HG02981 (cell line): ENCODE measurements around the gene SOX11.

Experiments
- ATAC-seq: cut with Tn5 transposase; IDR thresholded peaks from one replicate; pipeline ENCODE4 v1.9.1; 2021; ENCODE audit warnings: mild to moderate bottlenecking, moderate library complexity; ENCODE audit not compliant: unreplicated experiment

SOX11 gene

DNA sequence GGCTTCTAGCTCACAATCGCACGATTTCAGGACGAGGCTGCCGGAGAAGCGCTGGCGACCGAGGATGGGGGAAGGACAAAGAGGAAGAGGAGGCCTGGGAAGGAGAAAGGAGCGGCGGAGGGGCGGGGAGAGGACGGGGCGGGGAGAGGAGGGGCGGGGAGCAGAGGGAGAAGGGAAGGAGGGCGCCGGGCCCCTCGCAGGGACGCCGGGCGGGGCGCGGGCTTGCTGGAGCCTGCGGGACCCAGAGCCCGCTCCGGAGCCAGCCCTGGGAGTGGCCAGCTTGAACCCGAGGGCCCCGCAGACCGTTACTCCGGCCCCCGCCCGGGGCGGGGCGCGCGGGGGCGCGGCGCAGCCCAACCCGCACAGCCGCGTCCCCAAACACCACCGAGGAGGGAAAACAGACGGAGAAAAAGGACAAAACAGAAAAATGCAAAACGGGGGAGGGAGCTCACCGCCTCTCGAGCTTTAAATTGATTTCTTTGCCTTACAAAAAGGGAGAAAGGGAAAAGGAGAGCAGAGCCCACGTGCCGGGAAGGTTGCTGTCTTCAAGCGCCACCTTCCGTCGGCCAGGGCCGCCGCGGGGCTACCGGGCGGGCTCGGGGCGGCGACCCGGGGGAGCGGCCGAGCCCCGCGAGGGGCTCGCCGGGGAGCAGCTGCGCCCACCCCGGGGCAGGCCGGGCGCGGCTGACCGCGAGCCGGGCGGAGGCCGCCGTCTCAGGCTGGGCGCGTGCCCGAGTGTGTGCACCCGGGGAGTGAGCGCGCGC, 781 bp upstream of the SOX11 start:
- ATAC-seq: no peak

DNA sequence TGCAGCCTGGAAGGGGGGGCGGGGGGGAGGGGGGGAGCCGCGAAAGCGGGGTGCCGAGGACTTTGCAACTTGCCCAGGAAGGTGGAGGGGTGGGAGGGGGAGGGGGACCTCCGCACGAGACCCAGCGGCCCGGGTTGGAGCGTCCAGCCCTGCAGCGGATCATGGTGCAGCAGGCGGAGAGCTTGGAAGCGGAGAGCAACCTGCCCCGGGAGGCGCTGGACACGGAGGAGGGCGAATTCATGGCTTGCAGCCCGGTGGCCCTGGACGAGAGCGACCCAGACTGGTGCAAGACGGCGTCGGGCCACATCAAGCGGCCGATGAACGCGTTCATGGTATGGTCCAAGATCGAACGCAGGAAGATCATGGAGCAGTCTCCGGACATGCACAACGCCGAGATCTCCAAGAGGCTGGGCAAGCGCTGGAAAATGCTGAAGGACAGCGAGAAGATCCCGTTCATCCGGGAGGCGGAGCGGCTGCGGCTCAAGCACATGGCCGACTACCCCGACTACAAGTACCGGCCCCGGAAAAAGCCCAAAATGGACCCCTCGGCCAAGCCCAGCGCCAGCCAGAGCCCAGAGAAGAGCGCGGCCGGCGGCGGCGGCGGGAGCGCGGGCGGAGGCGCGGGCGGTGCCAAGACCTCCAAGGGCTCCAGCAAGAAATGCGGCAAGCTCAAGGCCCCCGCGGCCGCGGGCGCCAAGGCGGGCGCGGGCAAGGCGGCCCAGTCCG, 540 bp downstream of the SOX11 start:
- ATAC-seq: no peak

DNA sequence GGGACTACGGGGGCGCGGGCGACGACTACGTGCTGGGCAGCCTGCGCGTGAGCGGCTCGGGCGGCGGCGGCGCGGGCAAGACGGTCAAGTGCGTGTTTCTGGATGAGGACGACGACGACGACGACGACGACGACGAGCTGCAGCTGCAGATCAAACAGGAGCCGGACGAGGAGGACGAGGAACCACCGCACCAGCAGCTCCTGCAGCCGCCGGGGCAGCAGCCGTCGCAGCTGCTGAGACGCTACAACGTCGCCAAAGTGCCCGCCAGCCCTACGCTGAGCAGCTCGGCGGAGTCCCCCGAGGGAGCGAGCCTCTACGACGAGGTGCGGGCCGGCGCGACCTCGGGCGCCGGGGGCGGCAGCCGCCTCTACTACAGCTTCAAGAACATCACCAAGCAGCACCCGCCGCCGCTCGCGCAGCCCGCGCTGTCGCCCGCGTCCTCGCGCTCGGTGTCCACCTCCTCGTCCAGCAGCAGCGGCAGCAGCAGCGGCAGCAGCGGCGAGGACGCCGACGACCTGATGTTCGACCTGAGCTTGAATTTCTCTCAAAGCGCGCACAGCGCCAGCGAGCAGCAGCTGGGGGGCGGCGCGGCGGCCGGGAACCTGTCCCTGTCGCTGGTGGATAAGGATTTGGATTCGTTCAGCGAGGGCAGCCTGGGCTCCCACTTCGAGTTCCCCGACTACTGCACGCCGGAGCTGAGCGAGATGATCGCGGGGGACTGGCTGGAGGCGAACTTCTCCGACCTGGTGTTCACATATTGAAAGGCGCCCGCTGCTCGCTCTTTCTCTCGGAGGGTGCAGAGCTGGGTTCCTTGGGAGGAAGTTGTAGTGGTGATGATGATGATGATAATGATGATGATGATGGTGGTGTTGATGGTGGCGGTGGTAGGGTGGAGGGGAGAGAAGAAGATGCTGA, 1.4 kb downstream of the SOX11 start:
- no peak for ATAC-seq

DNA sequence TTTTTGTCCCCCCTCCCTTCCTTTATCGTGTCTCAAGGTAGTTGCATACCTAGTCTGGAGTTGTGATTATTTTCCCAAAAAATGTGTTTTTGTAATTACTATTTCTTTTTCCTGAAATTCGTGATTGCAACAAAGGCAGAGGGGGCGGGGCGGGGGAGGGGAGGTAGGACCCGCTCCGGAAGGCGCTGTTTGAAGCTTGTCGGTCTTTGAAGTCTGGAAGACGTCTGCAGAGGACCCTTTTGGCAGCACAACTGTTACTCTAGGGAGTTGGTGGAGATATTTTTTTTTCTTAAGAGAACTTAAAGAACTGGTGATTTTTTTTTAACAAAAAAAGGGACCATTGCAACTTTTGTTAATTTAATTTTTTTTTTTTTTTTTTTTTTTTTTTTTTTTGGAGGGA, 2.1 kb downstream of the SOX11 start:
- no peak for ATAC-seq

DNA sequence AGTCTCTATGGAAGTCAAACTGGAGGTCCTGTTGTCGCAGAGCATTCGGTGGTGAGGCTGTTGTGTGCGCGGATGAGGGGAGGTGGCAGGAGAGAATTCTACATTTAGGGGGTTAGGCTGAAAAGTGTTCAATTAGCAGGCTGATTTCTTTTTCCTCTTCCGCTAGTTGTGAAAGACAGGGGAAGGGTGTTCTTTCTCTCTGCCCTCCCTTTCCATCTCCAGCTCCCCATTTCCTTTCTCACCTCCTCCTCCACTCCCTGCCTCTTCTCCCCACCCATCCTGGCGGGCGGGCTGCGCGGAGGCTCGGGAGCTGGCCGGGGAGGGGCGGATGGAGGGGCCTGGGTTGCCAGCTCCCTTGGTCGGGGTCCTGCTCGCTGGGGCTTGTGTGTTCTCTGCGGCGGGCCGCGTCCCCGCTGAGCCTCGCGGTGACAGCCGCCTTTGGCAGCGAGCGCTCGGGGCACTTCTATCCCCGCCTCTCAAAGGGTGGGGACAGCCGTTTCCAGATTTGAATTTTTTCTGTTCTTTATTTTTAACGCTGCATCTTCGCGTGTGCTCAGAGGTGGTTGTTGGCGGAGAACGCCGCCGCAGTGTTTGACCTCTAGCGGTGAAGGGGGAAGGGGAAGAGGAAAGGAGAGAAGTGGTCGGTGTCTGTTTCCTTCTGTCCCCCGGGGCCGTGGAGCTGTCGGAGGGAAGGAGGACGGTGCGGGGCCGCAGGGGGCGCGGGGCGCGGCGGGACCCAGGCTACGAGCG, 3.6 kb downstream of the SOX11 start:
- no peak for ATAC-seq

DNA sequence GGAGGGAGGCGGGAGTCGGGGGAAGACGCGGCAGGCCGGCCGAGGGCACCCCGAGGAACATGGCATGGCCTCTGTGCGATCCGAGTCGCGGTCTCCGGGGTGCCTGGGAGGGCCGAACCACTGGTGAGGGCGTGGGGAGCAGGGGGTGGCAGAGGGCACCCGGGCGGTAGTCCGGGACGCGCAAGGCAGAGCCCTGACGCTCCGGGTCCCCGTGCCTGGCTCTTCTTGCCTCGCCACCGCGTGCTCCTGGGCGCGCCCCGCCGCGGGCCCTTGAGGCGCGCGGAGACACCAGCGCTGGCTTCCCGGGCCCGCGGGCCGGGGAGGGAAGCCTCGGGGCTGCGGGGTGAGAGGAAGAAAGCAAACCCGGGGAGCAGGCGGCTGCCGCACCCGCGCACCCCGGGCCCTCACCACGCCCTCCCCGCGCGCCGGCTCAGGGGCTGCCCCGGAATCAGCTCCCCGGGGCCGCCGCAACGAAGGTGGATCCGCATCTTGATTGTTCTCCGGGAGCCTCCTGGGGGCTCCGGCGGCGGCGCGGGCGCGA, 4.3 kb downstream of the SOX11 start:
- ATAC-seq: no peak

DNA sequence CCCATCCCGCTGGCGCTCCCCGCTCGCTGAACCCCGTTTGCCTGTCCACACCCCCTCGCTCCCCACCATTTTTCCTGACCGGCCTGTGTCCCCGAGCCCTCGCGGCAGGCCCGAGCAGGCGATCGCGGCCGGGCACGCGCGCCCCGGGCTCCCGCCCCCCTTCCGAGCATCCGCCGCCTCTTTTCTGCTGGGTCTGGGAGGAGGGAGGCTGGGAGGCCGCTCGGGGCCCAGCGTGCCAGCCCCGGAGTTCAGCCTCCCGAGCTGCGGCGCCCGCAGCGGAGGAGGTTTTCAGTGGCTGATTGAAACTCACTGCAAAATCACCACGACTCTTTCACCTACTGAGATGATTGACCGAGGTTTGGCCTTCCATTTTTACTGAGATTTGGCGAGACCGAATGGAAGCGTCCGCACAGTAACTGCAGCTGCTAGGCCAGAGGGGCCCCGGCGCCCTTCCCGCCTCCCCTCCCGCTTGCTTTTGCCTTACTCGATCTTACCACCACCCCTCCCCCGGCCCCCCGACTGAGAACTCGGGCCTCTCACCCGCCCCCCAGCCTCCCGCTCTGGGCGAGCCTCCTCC, 4.8 kb downstream of the SOX11 start:
- no peak for ATAC-seq

DNA sequence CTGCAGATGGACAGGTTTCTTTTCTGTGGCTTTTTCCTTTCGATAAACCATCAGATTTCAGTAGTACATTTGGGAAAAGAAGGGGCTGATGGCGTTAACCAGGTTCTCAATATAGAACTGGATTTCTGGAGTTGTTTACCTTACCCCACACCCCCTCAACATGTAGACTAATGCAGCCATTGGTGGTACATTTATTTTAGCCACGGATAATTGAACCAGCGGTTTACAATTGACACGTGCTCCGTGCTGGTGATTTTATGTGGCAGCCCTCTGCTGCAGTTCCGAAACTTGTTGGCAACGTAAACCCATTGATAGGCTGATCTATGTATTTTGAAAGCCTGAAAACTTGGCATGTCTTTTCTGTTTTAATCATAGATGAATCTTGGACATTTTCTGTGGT, 5.4 kb downstream of the SOX11 start:
- ATAC-seq: no peak

DNA sequence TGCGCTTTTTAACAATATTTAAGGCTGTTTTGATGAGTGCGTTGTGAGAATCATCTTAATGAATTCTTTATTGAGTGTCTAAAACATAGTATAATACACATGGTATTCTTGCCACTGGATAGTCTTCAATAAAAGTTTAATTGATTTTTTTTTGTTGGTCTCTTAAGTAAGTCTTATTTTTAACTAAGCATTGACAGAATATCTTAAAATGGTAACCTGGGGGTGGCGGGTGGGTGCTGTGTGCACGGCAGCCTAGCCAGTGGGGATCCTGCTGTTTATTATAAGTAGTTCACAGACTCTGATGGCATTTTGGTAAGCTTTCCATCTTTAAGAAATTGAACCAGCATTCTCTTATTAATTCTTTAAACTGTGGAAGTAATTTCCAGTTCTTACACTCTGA, 6.0 kb downstream of the SOX11 start:
- ATAC-seq: no peak

DNA sequence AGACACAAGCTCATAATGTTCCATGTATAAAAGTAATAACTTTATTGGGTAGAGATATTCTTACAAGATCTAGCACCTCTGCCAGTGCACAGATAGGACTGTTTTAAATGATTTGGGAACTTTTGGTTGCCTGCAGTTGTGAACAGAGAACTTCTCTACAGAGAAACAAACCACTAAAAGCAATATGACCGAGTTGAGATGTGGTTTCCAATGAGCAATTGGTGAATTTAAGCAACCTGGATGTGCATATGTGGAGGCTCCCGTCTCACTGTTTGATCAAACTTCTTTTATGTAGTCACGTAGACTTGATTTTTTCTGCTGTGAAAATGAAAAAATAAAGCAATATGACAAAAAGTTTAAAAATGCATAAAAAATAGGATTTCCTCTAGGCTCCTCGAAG, 7.8 kb downstream of the SOX11 start:
- ATAC-seq: no peak

DNA sequence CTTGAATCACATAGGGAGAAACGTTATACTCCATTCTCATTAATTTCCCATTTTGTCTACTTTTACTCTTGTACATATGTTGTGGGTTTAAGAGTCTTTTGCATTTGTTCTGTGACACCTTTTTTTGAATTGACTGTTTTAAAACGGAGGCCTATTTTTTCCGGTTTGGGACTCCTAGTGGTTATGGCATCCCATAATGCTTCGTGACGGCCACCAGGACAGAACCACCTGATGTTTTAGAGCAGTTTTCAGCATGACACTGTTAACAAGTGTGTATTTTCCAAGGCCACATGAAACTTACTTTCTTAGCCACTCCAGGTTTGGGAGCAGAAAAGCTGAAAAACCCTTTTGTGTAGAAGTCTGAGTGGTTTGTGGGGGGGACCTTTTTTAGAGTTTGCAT, 8.4 kb downstream of the SOX11 start:
- ATAC-seq: no peak

DNA sequence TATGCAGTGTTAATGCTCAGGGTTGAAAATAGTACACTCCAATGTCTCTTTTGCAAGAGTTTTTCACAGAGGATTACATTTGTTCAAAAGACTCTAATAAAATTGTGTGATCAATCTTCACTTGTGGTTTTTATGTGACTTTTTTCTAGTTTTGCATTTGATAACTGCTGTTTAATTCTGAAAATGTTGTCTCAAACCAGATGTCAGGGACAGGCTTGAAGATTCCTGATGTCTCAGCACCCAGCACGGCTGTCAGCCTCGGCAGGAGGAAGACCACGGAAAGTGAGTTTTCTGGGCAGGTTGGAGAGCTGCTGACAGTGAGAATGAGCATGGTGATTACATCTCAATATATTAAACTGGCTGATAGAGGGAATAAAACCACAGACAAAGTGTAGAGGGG, 9.1 kb downstream of the SOX11 start:
- no peak for ATAC-seq

DNA sequence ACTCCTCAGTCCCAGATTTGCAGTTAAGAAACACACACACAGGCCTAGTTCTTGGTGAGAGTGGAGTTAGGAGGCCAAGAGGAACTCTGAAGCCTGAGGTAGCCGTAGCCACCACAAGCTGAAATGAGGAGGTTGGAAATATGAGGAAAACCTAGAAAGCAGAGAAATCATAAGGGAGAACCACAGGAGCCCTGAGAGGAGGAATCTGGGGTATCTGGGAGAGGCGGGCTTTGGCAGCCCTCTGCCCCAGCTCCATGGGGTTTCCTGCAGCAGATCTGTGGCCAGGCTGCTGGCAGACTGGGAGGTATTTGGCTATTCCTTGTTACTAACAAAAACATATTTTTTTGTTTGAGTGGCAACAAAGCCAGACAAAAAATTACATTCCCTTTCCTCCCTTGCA, 11.0 kb downstream of the SOX11 start:
- ATAC-seq: no peak

DNA sequence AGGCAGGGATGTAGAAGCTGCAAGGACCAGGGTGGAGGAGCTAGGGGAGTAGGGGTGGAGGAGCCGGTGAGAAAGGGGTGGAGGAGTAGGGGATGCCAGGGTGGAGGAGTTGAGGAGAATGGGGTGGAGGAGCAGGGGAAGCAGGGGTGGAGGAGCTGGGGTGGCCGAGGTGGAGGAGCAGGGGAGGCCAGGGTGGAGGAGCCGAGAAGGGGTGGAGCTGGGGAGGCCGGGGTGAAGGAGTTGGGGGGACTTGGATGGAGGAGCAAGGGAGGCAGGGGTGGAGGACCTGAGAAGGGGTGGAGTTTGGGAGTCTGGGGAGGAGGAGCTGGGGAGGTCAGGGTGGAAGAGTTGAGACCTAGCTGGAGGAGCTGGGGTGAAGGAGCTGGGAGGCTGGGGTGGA, 13.3 kb downstream of the SOX11 start:
- no peak for ATAC-seq

DNA sequence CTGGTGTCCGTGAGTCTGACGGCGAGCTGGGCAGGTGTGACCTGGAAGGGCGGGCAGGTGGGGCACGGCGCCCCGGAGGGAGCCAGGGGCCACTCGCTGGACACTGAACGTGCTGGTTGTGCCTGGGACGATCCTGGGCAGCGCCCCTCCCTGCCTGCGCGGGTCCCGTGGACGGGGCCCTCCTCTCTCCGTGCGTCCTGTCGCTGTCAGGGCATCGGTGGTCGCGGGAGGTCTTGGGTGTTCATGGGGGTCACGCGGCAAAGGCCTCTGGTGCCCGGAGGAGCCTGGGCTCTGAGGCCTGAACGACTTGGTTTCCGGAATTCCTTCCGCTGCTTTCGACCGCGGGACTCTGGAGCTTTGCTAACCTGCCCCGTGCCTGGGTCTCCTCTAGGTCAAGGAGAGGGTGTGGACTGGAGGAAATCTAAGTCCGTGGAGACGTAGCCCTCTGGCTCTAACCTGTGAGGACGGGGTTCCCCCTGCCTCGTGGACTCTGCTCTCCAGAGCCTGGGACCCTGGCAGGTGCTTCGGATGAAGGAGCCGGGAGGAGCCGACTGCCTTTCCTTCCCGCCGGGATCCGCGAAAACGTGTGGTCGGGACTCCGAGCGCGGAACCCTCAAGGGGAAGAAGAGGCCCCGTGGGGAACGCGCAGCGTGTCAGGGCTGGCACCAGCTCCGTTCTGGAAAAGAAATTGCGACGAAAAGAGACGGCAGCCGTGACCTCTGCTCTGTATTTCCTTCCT, 14.7 kb downstream of the SOX11 start:
- ATAC-seq: no peak

DNA sequence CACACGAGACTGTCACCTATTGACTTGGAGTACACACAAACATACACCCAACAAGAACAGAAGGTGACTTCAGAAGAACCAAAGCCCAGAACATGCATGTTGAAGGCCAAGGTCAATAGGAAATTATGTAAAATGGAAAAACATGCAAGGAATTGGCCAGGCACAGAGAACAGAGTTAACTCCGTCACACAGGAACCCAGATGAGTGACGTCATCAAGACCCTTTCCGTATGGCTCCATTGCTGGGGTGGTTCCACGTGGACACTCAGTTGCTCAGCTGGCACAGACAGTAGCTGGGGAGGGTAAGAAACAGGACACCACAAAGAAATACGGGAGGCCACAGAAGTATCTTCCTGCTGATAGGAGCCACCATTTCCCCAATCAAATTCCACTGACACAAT, 18.4 kb downstream of the SOX11 start:
- ATAC-seq: no peak

DNA sequence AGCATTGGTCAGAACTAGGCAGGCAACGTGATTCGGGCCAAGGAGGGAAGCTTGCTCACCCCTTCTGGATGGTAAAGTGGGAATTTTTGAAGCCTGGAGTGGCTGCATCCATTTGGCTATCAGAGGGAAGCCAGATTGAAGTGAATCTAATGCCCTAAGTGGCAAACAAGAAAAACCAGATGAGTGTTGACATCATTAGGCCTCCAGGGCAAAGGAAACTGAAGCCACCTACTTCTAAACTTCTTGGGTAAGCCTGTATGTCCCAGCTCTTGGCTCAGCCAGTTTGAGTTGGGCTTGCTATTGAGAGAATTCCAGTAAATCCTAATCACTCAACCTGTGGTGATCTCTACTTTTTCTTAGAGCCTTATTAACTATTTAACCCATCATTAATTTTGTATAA, 20.9 kb downstream of the SOX11 start:
- no peak for ATAC-seq

DNA sequence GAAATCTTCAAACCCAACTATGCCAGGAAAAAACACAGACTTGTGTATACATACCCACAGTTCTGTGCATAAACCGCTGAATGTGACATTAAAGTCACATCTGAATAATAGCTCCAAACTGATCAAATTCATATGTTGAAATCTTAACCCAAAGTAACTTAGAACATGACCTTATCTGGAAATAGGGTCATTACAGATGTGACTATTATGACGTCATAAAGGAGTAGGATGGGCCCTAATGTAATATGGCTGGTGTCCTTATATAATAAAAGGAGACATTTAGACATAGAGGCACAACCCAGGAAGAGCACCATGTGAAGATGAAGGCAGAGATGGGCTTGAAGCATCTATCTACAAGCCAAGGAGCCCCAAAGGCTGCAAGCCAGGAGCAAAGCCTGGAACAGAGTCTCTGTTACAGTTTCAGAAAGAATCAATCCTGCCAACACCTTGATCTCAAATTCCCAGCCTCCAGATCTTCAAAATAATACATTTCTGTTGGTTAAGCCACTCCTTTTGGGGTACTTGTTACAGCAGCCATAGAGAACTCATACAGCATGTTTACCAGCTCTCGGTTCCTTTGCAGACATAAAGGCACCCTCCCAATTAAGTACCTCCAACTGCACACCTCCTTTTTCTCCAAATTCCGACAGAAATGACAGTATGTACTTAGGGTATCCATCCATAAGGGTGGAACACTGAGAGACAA, 27.6 kb downstream of the SOX11 start:
- ATAC-seq: no peak

DNA sequence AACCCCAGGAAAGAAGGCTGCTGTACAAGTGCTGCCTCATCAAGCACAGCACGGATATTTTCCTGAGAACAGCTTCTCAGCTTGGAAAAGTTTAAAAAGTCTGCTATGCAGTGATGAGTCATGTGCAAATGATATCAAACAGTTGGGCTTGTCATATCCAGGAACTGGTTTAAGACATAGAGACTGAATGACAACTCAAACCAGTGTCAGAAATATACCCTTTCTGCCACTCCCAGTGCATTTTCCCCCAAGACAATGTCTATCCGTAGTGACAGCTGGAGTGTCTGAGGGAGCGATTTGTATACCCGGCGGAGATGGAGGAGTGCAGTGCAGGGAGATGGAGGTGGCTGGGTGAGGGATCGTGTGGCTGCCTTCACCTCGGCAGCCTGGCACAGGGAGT, 28.2 kb downstream of the SOX11 start:
- no peak for ATAC-seq
